ENCODE data around the gene DLG2.

DLG2 gene

DNA sequence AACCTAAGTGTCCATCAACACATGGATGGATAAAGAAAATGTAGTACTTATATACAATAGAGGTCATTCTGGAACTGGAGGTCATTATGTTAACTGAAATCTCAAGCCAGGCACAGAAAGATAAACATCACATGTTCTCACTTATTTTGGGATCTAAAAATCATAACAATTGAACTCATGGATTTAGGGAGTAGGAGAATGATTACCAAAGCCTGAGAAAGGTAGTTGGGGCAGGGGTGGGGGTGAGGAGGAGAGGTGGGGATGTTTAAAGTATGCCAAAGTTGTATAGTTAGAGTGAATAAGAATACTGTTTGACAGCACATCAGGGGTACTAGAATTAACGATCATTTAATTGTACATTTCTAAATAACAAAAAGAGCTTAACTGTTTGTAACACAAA, 1112.7 kb downstream of the DLG2 start:
- no peaks in the 10 kb centered on the region for H3K27me3 Mint-ChIP-seq
- no peaks in the 10 kb centered on the region for H3K4me1 Mint-ChIP-seq

DNA sequence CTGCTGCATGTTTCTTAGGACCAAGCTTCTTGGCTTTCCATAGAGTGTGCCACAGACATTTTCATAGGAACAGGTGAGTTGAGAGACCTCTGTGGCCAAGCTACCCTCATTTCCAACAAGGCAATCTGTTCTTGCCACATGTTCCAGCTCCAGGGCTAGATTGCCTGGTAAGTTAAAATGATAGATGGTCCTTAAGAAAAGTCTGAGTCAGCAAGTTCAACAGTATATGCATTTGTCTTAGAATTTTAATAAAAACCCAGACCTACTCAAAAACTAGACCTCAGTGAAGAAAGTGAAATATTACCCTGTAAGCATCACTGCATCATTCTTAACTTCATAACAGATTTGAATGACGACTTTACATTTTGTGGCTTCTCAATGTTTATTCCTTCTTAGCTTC, 1123.6 kb downstream of the DLG2 start:
- ATAC-seq (replicated peaks; ENCODE audit: extremely low read depth, poor library complexity, severe bottlenecking) (no peak), DNase-seq (ENCODE audit: low spot score in 2 of 2) (no peak)
- Mint-ChIP-seq H3K27ac (ENCODE audit: low read depth) (no peak overlapping the region), H3K27me3 (no peaks in the 10 kb centered on the region), H3K9me3 (peaks cover 19% of the 10 kb centered on the region), H3K4me1 (no peaks in the 10 kb centered on the region), H3K4me3 (no peak overlapping the region), H3K36me3 (ENCODE audit: insufficient read depth) (no peaks in the 10 kb centered on the region)

More for the DNA sequence above, 1112.7 kb downstream of the DLG2 start:
- Mint-ChIP-seq H3K9me3 (peaks cover 22% of the 10 kb centered on the region), H3K4me3 (no peak overlapping the region), H3K27ac (ENCODE audit: low read depth) (no peak overlapping the region), H3K36me3 (ENCODE audit: insufficient read depth) (no peaks in the 10 kb centered on the region)
- no peak for ATAC-seq (replicated peaks; ENCODE audit: extremely low read depth, poor library complexity, severe bottlenecking)
- no peak for DNase-seq (ENCODE audit: low spot score in 2 of 2)

DNA sequence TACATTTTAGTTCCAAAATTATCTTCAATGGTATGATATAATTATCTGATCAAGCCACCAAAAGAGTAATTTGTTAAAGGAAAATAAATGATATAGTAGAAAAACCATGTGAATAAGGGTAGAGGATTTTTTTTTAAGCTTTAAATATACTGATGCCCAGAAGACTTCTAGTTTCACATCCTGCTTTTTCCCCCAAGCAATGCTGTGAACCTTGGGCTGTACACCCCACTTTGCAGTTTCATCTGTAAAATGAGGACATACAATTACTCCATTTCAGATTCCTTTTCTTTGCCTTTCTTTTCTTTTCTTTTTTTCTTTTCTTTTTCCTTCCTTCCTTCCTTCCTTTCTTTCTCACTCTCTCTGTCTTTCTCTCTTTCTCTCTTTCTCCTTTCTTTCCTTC, 1125.4 kb downstream of the DLG2 start:
- Mint-ChIP-seq H3K27me3 (no peaks in the 10 kb centered on the region), H3K9me3 (peaks cover 14% of the 10 kb centered on the region), H3K36me3 (ENCODE audit: insufficient read depth) (no peaks in the 10 kb centered on the region), H3K4me3 (no peak overlapping the region), H3K27ac (ENCODE audit: low read depth) (no peak overlapping the region), H3K4me1 (no peaks in the 10 kb centered on the region)
- ATAC-seq (replicated peaks; ENCODE audit: extremely low read depth, poor library complexity, severe bottlenecking) (no peak), DNase-seq (ENCODE audit: low spot score in 2 of 2) (no peak)

DNA sequence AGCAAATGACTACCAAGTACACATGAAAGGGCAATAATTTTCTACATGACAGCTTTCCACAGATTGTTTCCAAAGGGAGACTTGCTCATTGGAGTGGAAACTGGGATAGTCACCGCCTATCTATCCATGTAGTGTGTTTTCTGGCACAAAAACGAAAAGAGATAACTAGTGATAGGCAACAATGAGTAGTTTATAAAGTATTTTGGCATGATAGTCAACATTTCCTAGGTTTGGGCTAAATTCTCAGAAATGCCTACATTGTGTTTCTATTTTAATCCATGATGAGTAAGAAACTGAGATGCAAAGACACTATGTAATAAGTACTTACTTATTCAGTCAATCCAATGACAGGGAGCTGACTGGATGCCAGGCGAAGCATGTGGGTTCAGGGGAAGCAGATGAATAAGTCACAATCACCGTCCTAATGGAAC, 1129.1 kb downstream of the DLG2 start:
- no peak for DNase-seq (ENCODE audit: low spot score in 2 of 2)

DNA sequence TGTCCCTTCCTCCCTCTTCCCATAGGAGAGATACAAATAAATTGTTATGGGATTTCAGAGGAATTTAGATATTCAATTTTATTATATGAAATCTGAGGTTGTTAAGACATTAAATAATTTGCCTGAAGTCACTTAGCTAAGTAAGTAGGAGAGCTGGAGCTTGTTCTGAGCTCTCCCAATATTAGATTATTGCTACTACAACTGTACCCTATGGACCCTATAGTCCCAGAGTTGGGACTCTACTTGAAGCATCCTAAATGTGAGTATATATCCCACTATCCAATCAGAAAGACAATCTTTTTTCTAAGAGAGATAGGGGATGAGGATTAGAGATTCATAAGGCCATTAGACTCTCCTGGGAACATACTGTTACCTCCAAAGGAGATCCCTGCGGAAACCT, 1130.0 kb downstream of the DLG2 start:
- no peaks in the 10 kb centered on the region for H3K36me3 Mint-ChIP-seq (ENCODE audit: insufficient read depth)

More for the DNA sequence above, 1129.1 kb downstream of the DLG2 start:
- H3K4me3 Mint-ChIP-seq = no peak overlapping the region
- H3K9me3 Mint-ChIP-seq = peaks cover 17% of the 10 kb centered on the region
- H3K27ac Mint-ChIP-seq (ENCODE audit: low read depth) = no peak overlapping the region
- H3K36me3 Mint-ChIP-seq (ENCODE audit: insufficient read depth) = no peaks in the 10 kb centered on the region
- no peaks in the 10 kb centered on the region for H3K27me3 Mint-ChIP-seq
- H3K4me1 Mint-ChIP-seq = no peaks in the 10 kb centered on the region
- ATAC-seq (replicated peaks; ENCODE audit: extremely low read depth, poor library complexity, severe bottlenecking) = no peak

DNA sequence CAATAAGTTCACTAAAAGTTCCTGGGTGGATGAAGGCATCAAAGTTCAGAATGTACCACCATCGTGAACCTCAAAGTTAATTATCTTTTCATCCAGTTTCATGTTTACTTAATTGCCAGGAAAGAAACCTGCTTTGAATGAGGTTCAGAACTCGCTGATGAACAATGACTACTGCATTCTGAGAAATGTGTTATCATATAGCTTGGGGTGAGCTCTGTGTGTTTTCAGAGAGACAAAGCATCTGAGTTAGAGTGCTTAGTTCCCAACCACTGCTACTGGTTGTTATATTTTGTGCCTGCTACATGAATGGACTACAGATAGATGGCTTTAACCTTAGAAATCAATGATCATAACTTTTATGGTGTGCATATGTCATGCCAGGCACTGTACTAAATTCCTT, 1131.0 kb downstream of the DLG2 start:
- ATAC-seq (replicated peaks; ENCODE audit: extremely low read depth, poor library complexity, severe bottlenecking) (no peak), DNase-seq (ENCODE audit: low spot score in 2 of 2) (no peak)
- no peak overlapping the region for H3K4me3 Mint-ChIP-seq
- H3K9me3 Mint-ChIP-seq = peaks cover 7% of the 10 kb centered on the region
- no peaks in the 10 kb centered on the region for H3K4me1 Mint-ChIP-seq
- H3K27me3 Mint-ChIP-seq = no peaks in the 10 kb centered on the region
- H3K36me3 Mint-ChIP-seq (ENCODE audit: insufficient read depth) = no peaks in the 10 kb centered on the region
- H3K27ac Mint-ChIP-seq (ENCODE audit: low read depth) = no peak overlapping the region

More for the DNA sequence above, 1130.0 kb downstream of the DLG2 start:
- ATAC-seq (replicated peaks; ENCODE audit: extremely low read depth, poor library complexity, severe bottlenecking) (no peak), DNase-seq (ENCODE audit: low spot score in 2 of 2) (no peak)
- H3K27ac Mint-ChIP-seq (ENCODE audit: low read depth) = no peak overlapping the region
- peaks cover 9% of the 10 kb centered on the region for H3K9me3 Mint-ChIP-seq
- no peaks in the 10 kb centered on the region for H3K4me1 Mint-ChIP-seq
- no peak overlapping the region for H3K4me3 Mint-ChIP-seq
- H3K27me3 Mint-ChIP-seq = no peaks in the 10 kb centered on the region

DNA sequence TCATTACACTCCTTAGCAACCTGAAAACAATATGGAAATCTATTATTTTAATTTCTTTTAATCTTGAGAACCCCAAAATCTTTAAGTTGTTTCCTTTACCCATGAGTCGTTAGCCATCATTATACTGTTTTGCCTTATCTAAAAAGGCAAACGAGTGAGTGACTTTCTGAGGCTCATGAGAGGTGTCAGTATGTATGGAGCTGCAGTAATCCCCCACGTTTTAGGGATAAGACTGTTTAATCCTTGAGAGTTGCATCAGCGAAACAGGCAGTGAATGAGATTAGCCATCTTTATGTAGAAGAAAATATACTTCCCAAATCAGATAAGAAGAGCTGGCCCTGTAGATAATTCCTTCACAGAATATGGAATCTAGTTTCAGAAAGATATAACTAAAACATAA, 1147.0 kb downstream of the DLG2 start:
- H3K27me3 Mint-ChIP-seq = no peaks in the 10 kb centered on the region
- H3K36me3 Mint-ChIP-seq (ENCODE audit: insufficient read depth) = no peaks in the 10 kb centered on the region
- no peaks in the 10 kb centered on the region for H3K4me1 Mint-ChIP-seq
- DNase-seq (ENCODE audit: low spot score in 2 of 2) (no peak), ATAC-seq (replicated peaks; ENCODE audit: extremely low read depth, poor library complexity, severe bottlenecking) (no peak)
- H3K9me3 Mint-ChIP-seq = peaks cover 7% of the 10 kb centered on the region
- H3K4me3 Mint-ChIP-seq = no peak overlapping the region
- H3K27ac Mint-ChIP-seq (ENCODE audit: low read depth) = no peak overlapping the region

DNA sequence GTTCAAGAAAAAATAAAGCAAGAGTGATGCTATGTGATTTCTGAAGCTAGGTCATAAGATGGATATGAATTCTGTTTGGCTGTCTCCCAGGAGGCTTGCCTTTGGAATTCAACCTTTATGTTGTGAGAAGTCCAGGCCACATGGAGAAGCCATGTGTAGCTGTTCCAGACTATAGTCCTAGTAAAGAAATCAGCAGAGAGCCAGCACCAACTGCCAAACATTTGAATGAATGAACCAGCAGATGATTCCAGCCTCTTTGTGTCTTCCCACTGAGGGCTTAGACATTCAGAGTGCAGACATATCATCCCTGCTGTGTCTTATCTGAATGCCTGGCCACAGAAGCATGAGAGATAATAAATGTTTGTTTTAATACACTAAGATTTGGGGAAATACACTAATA, 1150.6 kb downstream of the DLG2 start:
- no peak overlapping the region for H3K4me3 Mint-ChIP-seq
- no peaks in the 10 kb centered on the region for H3K4me1 Mint-ChIP-seq
- H3K27me3 Mint-ChIP-seq = no peaks in the 10 kb centered on the region
- no peaks in the 10 kb centered on the region for H3K36me3 Mint-ChIP-seq (ENCODE audit: insufficient read depth)
- DNase-seq (ENCODE audit: low spot score in 2 of 2) (no peak), ATAC-seq (replicated peaks; ENCODE audit: extremely low read depth, poor library complexity, severe bottlenecking) (no peak)
- no peak overlapping the region for H3K27ac Mint-ChIP-seq (ENCODE audit: low read depth)
- H3K9me3 Mint-ChIP-seq = peaks cover 8% of the 10 kb centered on the region

DNA sequence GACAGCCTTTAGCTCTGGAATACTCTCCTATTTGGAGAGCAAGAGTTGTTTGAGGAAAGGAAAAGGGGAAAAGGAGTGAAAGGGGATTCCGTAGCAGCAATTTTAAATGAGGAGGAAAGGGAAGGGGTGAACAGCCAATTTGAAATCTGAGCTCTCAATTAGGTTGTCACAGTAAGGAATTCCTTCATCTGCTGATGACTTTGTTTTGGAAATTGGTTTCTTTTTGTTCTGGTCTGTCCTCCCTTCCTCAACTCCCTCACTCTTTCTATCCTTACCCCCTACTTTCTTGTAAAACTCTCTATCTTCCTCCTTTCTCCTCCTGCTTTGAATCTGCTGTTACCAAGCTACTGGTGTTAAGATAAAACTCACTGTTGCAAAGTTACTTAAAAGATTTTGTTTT, 1155.6 kb downstream of the DLG2 start:
- Mint-ChIP-seq H3K36me3 (ENCODE audit: insufficient read depth) (no peaks in the 10 kb centered on the region), H3K9me3 (peaks cover 16% of the 10 kb centered on the region), H3K27me3 (no peaks in the 10 kb centered on the region), H3K27ac (ENCODE audit: low read depth) (no peak overlapping the region), H3K4me1 (no peaks in the 10 kb centered on the region), H3K4me3 (no peak overlapping the region)
- DNase-seq (ENCODE audit: low spot score in 2 of 2) = no peak
- no peak for ATAC-seq (replicated peaks; ENCODE audit: extremely low read depth, poor library complexity, severe bottlenecking)

DNA sequence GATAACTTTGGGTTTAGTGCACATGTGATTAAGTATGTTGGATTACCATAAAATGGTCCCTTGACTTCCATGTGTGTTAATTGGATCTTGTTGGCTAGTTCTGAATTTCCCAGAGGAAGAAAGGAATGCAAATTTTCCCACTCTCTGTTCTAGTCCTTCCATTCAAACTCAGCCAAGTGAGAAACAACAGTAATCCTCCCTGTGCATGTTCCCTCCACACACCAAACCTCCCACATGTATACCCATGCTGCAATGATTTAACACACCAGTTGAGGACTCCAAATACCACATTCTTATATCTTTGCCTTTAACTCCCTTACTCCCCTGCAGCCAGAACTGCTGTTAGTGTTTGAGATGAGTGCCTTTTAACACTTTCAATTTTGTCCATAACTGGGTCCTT, 1158.9 kb downstream of the DLG2 start:
- DNase-seq (ENCODE audit: low spot score in 2 of 2) (no peak), ATAC-seq (replicated peaks; ENCODE audit: extremely low read depth, poor library complexity, severe bottlenecking) (no peak)
- Mint-ChIP-seq H3K9me3 (peaks cover 21% of the 10 kb centered on the region), H3K4me1 (no peaks in the 10 kb centered on the region), H3K4me3 (no peak overlapping the region), H3K27ac (ENCODE audit: low read depth) (no peak overlapping the region), H3K36me3 (ENCODE audit: insufficient read depth) (no peaks in the 10 kb centered on the region), H3K27me3 (no peaks in the 10 kb centered on the region)

DNA sequence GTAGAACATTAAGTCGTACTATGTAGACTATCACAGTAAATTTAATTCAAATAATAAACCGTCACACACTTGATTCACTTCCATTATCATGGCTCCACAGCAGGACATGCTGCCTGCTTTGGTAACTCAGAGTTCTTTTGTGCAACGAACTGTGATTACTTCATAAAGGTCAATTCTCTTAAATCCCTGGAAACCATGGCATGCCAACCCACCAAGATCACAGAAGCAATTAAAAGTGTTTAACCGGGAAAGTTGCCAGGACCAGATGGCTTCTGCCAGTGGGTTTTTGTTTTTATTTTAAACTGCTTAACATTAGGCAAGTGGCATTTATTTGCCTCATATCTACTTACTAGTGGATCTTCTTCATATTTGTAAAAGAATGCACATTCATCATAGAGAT, 1162.1 kb downstream of the DLG2 start:
- DNase-seq (ENCODE audit: low spot score in 2 of 2) (no peak), ATAC-seq (replicated peaks; ENCODE audit: extremely low read depth, poor library complexity, severe bottlenecking) (no peak)
- H3K4me1 Mint-ChIP-seq = no peaks in the 10 kb centered on the region
- H3K9me3 Mint-ChIP-seq = peaks cover 15% of the 10 kb centered on the region
- no peaks in the 10 kb centered on the region for H3K27me3 Mint-ChIP-seq
- H3K27ac Mint-ChIP-seq (ENCODE audit: low read depth) = no peak overlapping the region
- no peak overlapping the region for H3K4me3 Mint-ChIP-seq
- H3K36me3 Mint-ChIP-seq (ENCODE audit: insufficient read depth) = no peaks in the 10 kb centered on the region

DNA sequence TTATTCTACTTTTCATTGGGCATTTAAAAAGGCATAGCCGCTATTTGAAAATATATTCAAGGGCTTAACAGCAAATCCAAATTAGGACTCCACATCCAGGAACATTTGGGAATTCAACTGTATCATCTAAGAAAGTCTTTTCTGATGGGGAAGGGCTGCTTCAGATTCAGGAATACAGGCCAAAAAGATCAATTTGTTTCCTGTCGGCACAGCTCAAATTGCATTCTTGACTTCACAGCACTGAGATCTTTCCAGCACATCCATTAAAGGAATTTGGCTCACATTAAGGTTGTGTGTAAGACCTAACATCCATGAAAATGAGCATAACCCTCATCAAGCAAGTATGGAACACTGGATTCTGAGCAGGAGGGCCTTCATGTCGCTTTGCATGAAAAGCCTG, 1171.5 kb downstream of the DLG2 start:
- no peak overlapping the region for H3K27ac Mint-ChIP-seq (ENCODE audit: low read depth)
- H3K4me3 Mint-ChIP-seq = no peak overlapping the region

DNA sequence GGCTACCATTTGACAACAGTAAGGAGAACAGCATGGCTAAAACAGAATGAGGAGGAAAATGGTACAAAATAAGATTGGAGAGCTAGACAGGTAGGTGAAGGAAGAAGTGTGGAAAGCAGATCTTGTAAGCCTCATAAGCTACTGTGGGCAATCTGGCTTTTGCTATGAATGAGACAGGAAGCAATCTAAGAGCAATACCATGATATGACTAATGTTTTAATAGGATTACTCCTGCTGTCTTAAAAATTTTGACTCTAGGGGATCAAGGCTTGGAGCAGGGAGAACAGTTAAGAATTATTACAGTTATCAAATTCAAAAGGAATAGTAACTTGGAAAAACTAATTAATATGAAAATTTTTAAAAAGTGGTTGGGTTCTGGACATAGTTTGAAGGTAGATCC, 1174.9 kb downstream of the DLG2 start:
- Mint-ChIP-seq H3K9me3 (peaks cover 11% of the 10 kb centered on the region), H3K27me3 (no peaks in the 10 kb centered on the region), H3K4me1 (no peaks in the 10 kb centered on the region), H3K27ac (ENCODE audit: low read depth) (no peak overlapping the region), H3K36me3 (ENCODE audit: insufficient read depth) (no peaks in the 10 kb centered on the region), H3K4me3 (no peak overlapping the region)
- no peak for ATAC-seq (replicated peaks; ENCODE audit: extremely low read depth, poor library complexity, severe bottlenecking)
- DNase-seq (ENCODE audit: low spot score in 2 of 2) = no peak

More for the DNA sequence above, 1171.5 kb downstream of the DLG2 start:
- no peaks in the 10 kb centered on the region for H3K27me3 Mint-ChIP-seq
- DNase-seq (ENCODE audit: low spot score in 2 of 2) (no peak), ATAC-seq (replicated peaks; ENCODE audit: extremely low read depth, poor library complexity, severe bottlenecking) (no peak)
- H3K36me3 Mint-ChIP-seq (ENCODE audit: insufficient read depth) = no peaks in the 10 kb centered on the region
- peaks cover 11% of the 10 kb centered on the region for H3K9me3 Mint-ChIP-seq
- no peaks in the 10 kb centered on the region for H3K4me1 Mint-ChIP-seq

DNA sequence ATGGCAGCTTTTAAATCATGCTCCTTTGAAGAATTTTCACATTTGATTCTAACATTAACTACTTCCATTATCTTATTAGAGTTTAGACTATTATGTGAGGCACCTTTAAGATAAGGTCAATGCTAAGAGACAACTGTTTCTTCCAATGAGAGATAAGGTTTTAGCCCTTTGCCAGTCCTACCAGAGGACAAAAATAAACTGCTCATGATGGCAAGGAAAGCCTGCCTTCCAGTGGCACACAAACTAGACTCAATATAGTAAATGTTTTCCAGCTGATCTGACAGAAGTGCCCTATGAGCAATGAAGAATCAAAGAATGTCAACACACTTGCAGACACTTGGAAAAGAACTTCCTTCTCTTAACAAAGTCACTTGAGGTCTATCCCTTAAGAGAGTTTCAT, 1188.6 kb downstream of the DLG2 start:
- H3K27ac Mint-ChIP-seq (ENCODE audit: low read depth) = no peak overlapping the region
- no peaks in the 10 kb centered on the region for H3K27me3 Mint-ChIP-seq
- no peak for DNase-seq (ENCODE audit: low spot score in 2 of 2)
- no peaks in the 10 kb centered on the region for H3K36me3 Mint-ChIP-seq (ENCODE audit: insufficient read depth)
- no peak for ATAC-seq (replicated peaks; ENCODE audit: extremely low read depth, poor library complexity, severe bottlenecking)
- H3K4me1 Mint-ChIP-seq = no peaks in the 10 kb centered on the region
- H3K4me3 Mint-ChIP-seq = no peak overlapping the region
- peaks cover 10% of the 10 kb centered on the region for H3K9me3 Mint-ChIP-seq
